Activated CD8-positive, alpha-beta memory T cell treated with anti-CD3 and anti-CD28 coated beads, Interleukin-2, amount 10 ng/mL, durations not matched to agents 7 days and 5 days (primary cell): ENCODE data around the gene TTLL11. TPM values are rescaled to one million over a fixed set of nuclear protein-coding genes. Genes with fewer than 3 reads are reported as not detected.

Experiments
- ATAC-seq: fragments of 150-1000 bp; cut with Tn5 transposase; one replicate; pipeline ENCODE4 v1.10.0; 2021; ENCODE audit warnings: moderate library complexity
- CTCF ChIA-PET: fragments of 350-600 bp; sonication (Branson Sonifier 250); formaldehyde crosslinking; loops from one replicate; lab custom pipeline; 2021; ENCODE audit warnings: antibody characterized with exemption; lab: Charles Lee
- DNase-seq: peaks from one replicate; pipeline ENCODE4 v3.0.0-alpha.2; 2020
- H3K27ac Mint-ChIP-seq: one replicate; pipeline ENCODE4 v1.8.0; 2021; ENCODE audit warnings: mild to moderate bottlenecking, mixed read lengths
- H3K27me3 Mint-ChIP-seq: one replicate; pipeline ENCODE4 v1.8.0; 2021; ENCODE audit warnings: mixed read lengths
- H3K36me3 Mint-ChIP-seq: one replicate; pipeline ENCODE4 v1.8.0; 2021; ENCODE audit warnings: mild to moderate bottlenecking, mixed read lengths
- H3K4me1 Mint-ChIP-seq: one replicate; pipeline ENCODE4 v1.8.0; 2021; ENCODE audit warnings: mixed read lengths
- H3K4me3 Mint-ChIP-seq: one replicate; pipeline ENCODE4 v1.8.0; 2021; ENCODE audit warnings: mild to moderate bottlenecking, moderate library complexity, mixed read lengths
- H3K9me3 Mint-ChIP-seq: one replicate; pipeline ENCODE4 v1.8.0; 2022; ENCODE audit warnings: low read depth, mixed read lengths
- total RNA-seq, 2 experiments: library from RNA; stranded (reverse); gene quantifications; one replicate each; pipeline ENCODE4 v1.2.3, GENCODE V29; 2021

Gene TTLL11
- total RNA-seq, 2 experiments from 2014 or later = 2.2 to 2.5 TPM

- Mint-ChIP-seq H3K9me3 (no peaks in the 10 kb centered on the region), H3K27me3 (no peaks in the 10 kb centered on the region), H3K4me1 (no peaks in the 10 kb centered on the region), H3K36me3 (no peaks in the 10 kb centered on the region), H3K4me3 (no peak overlapping the region), H3K27ac (no peak overlapping the region)
- ATAC-seq (no peak), DNase-seq (no peak)
- CTCF ChIA-PET = no interaction called here
Measured at GRCh38 chr9:122032346-122032745, 60.8 kb downstream of the TTLL11 start.

GRCh38 chr9:122031776-122032175 lies 61.3 kb downstream of the TTLL11 start:
- DNase-seq (no peak), ATAC-seq (no peak)
- Mint-ChIP-seq H3K27me3 (no peaks in the 10 kb centered on the region), H3K4me1 (no peaks in the 10 kb centered on the region), H3K4me3 (no peak overlapping the region), H3K9me3 (no peaks in the 10 kb centered on the region), H3K27ac (no peak overlapping the region), H3K36me3 (no peaks in the 10 kb centered on the region)
- CTCF ChIA-PET = interaction anchor here (0.9 kb wide), 1 partner anchor 486 kb away, joined by 3 read pairs; no protein-coding TSS in a partner anchor

- DNase-seq (no peak), ATAC-seq (no peak)
- H3K4me3 Mint-ChIP-seq = no peak overlapping the region
- H3K36me3 Mint-ChIP-seq = no peaks in the 10 kb centered on the region
- H3K27ac Mint-ChIP-seq = no peak overlapping the region
- H3K4me1 Mint-ChIP-seq = no peaks in the 10 kb centered on the region
- no peaks in the 10 kb centered on the region for H3K27me3 Mint-ChIP-seq
- H3K9me3 Mint-ChIP-seq = no peaks in the 10 kb centered on the region
- CTCF ChIA-PET = interaction anchor here (0.9 kb wide), 1 partner anchor 485 kb away, joined by 3 read pairs; no protein-coding TSS in a partner anchor
Measured at GRCh38 chr9:122031157-122031556, 62.0 kb downstream of the TTLL11 start.

- Mint-ChIP-seq H3K36me3 (peaks cover 1% of the 10 kb centered on the region), H3K9me3 (no peaks in the 10 kb centered on the region), H3K27me3 (no peaks in the 10 kb centered on the region), H3K4me3 (no peak overlapping the region), H3K27ac (no peak overlapping the region), H3K4me1 (no peaks in the 10 kb centered on the region)
- CTCF ChIA-PET = interaction anchor here (0.8 kb wide), 1 partner anchor 25 kb away, joined by 3 read pairs; no protein-coding TSS in a partner anchor
- no peak for DNase-seq
- no peak for ATAC-seq
Measured at GRCh38 chr9:122030357-122030756, 62.8 kb downstream of the TTLL11 start.

DNA sequence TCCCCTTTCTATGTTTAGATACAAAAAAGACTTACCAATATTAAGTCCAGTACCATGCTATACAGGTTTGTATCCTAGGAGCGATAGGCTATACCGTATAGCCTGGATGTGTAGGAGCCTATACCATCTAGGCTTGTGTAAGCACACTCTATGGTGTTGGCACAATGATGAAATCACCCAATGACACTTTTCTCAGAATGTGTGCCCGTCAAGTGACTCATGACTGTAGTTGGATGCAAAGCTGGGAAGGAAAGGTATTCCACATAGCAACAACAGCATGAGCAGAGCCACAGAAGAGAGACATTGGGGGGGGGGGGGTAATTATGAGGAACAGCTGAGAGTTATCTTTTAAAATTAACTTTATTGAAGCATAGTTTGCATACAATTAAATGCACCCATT lies 63.2 kb downstream of the TTLL11 start:
- Mint-ChIP-seq H3K36me3 (peaks cover 1% of the 10 kb centered on the region), H3K4me3 (no peak overlapping the region), H3K4me1 (no peaks in the 10 kb centered on the region), H3K27ac (no peak overlapping the region), H3K27me3 (no peaks in the 10 kb centered on the region), H3K9me3 (no peaks in the 10 kb centered on the region)
- ATAC-seq (no peak), DNase-seq (no peak)
- CTCF ChIA-PET = interaction anchor here (0.8 kb wide), 1 partner anchor 25 kb away, joined by 3 read pairs; no protein-coding TSS in a partner anchor

DNA sequence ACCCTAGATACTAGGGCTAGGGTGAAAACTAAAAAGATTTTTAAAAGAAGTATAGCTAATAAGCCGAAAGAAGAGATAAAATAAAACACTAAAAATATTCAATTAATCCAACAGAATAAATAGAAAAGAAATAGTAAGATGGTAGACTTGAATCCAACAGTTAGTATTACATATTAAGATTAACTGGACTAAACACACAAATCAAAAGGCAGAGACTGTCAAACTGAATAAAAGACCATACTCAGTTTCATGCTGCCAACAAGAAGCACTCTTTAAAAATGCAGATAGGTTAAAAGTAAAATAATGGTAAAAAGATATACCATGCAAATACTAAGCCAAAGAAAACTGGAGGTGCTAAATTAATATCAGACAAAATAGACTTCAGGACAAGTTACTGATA lies 65.0 kb downstream of the TTLL11 start:
- Mint-ChIP-seq H3K27me3 (no peaks in the 10 kb centered on the region), H3K9me3 (no peaks in the 10 kb centered on the region), H3K36me3 (peaks cover 1% of the 10 kb centered on the region), H3K4me1 (no peaks in the 10 kb centered on the region), H3K4me3 (no peak overlapping the region), H3K27ac (no peak overlapping the region)
- CTCF ChIA-PET = interaction anchor here (0.6 kb wide), 1 partner anchor 504 kb away, joined by 3 read pairs; no protein-coding TSS in a partner anchor
- no peak for ATAC-seq
- no peak for DNase-seq

GRCh38 chr9:122020398-122020797 lies 72.7 kb downstream of the TTLL11 start:
- no peaks in the 10 kb centered on the region for H3K36me3 Mint-ChIP-seq
- H3K9me3 Mint-ChIP-seq = no peaks in the 10 kb centered on the region
- ATAC-seq (no peak), DNase-seq (no peak)
- H3K27ac Mint-ChIP-seq = no peak overlapping the region
- CTCF ChIA-PET = no interaction called here
- H3K27me3 Mint-ChIP-seq = peaks cover 2% of the 10 kb centered on the region
- no peak overlapping the region for H3K4me3 Mint-ChIP-seq
- H3K4me1 Mint-ChIP-seq = no peaks in the 10 kb centered on the region

DNA sequence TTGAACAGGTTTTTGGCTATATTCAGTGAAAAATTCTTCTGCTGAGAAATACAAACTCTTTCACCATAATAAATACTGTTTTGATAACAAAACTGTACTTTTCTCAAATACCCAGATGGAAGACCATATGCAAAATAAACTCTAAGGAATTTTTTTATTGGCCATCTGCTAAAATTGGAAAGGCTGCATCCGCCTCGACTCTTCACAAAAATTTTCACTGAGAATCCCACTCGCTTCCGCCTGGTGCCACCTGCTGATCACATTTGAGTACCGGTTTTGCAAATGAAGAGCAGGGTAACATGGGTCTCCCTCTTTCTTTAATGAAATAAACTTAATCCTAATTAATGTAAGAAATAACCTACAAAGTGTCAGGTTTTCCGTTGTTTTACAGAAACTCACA lies 76.4 kb downstream of the TTLL11 start:
- no peaks in the 10 kb centered on the region for H3K36me3 Mint-ChIP-seq

GRCh38 chr9:122016309-122016708 lies 76.8 kb downstream of the TTLL11 start:
- no peak for ATAC-seq
- Mint-ChIP-seq H3K27me3 (no peaks in the 10 kb centered on the region), H3K4me3 (no peak overlapping the region), H3K9me3 (no peaks in the 10 kb centered on the region), H3K4me1 (no peaks in the 10 kb centered on the region), H3K36me3 (no peaks in the 10 kb centered on the region), H3K27ac (no peak overlapping the region)
- CTCF ChIA-PET = no interaction called here
- no peak for DNase-seq

More for the DNA sequence above, 76.4 kb downstream of the TTLL11 start:
- DNase-seq = no peak
- Mint-ChIP-seq H3K27me3 (peaks cover under 1% of the 10 kb centered on the region), H3K27ac (no peak overlapping the region), H3K9me3 (no peaks in the 10 kb centered on the region), H3K4me1 (no peaks in the 10 kb centered on the region), H3K4me3 (no peak overlapping the region)
- CTCF ChIA-PET = no interaction called here
- ATAC-seq = no peak

- DNase-seq (no peak), ATAC-seq (no peak)
- no peak overlapping the region for H3K4me3 Mint-ChIP-seq
- no peaks in the 10 kb centered on the region for H3K27me3 Mint-ChIP-seq
- H3K27ac Mint-ChIP-seq = no peak overlapping the region
- no peaks in the 10 kb centered on the region for H3K9me3 Mint-ChIP-seq
- CTCF ChIA-PET = no interaction called here
- no peaks in the 10 kb centered on the region for H3K4me1 Mint-ChIP-seq
- H3K36me3 Mint-ChIP-seq = no peaks in the 10 kb centered on the region
Measured at GRCh38 chr9:122015170-122015821, 77.8 kb downstream of the TTLL11 start.

GRCh38 chr9:122011818-122012498 lies 81.2 kb downstream of the TTLL11 start:
- CTCF ChIA-PET = interaction anchor here (1.1 kb wide), 1 partner anchor 13 kb away, joined by 3 read pairs; no protein-coding TSS in a partner anchor
- no peak for ATAC-seq

GRCh38 chr9:122008559-122008958 lies 84.5 kb downstream of the TTLL11 start:
- H3K27ac Mint-ChIP-seq = no peak overlapping the region
- no peaks in the 10 kb centered on the region for H3K36me3 Mint-ChIP-seq
- H3K4me3 Mint-ChIP-seq = no peak overlapping the region
- CTCF ChIA-PET = interaction anchor here (0.6 kb wide), 1 partner anchor 18 kb away, joined by 3 read pairs; no protein-coding TSS in a partner anchor
- no peaks in the 10 kb centered on the region for H3K9me3 Mint-ChIP-seq
- H3K27me3 Mint-ChIP-seq = no peaks in the 10 kb centered on the region
- ATAC-seq (no peak), DNase-seq (peak; percentile 18)
- no peaks in the 10 kb centered on the region for H3K4me1 Mint-ChIP-seq

More at GRCh38 chr9:122011818-122012498, 81.2 kb downstream of the TTLL11 start:
- no peaks in the 10 kb centered on the region for H3K27me3 Mint-ChIP-seq
- H3K27ac Mint-ChIP-seq = no peak overlapping the region
- H3K9me3 Mint-ChIP-seq = no peaks in the 10 kb centered on the region
- no peaks in the 10 kb centered on the region for H3K36me3 Mint-ChIP-seq
- no peak for DNase-seq
- H3K4me3 Mint-ChIP-seq = no peak overlapping the region
- H3K4me1 Mint-ChIP-seq = no peaks in the 10 kb centered on the region

GRCh38 chr9:122007837-122008236 lies 85.3 kb downstream of the TTLL11 start:
- no peaks in the 10 kb centered on the region for H3K27me3 Mint-ChIP-seq
- H3K36me3 Mint-ChIP-seq = no peaks in the 10 kb centered on the region
- no peaks in the 10 kb centered on the region for H3K4me1 Mint-ChIP-seq
- CTCF ChIA-PET = no interaction called here
- H3K4me3 Mint-ChIP-seq = no peak overlapping the region
- ATAC-seq (no peak), DNase-seq (peak; percentile 2)
- H3K9me3 Mint-ChIP-seq = no peaks in the 10 kb centered on the region
- H3K27ac Mint-ChIP-seq = no peak overlapping the region

DNA sequence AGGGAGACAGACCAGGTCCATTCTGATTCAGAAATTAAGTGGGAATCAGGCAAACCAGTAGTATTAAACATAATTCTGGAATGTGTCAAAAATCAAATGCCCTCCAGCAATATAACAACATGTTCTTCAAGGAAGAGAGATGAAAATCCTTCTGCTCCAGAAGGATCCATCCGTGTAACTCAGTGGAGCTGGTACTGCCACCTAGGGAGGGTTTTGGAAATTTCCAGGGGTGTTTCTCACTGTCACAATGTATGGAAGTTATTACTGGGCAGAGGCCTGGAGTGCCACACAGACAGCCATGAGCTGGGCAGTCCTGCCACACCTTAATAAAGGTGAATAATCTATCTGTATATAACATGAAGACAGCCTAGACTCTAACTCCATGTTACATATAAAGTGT lies 87.5 kb downstream of the TTLL11 start:
- Mint-ChIP-seq H3K4me1 (no peaks in the 10 kb centered on the region), H3K9me3 (no peaks in the 10 kb centered on the region), H3K4me3 (no peak overlapping the region), H3K27me3 (no peaks in the 10 kb centered on the region), H3K27ac (no peak overlapping the region), H3K36me3 (no peaks in the 10 kb centered on the region)
- CTCF ChIA-PET = no interaction called here
- ATAC-seq (no peak), DNase-seq (peak; percentile 14)
